Activated CD4-positive, alpha-beta memory T cell treated with anti-CD3 and anti-CD28 coated beads for 36 hours (primary cell): Measurements from ENCODE around the gene ADRM1. TPM values are rescaled to one million over a fixed set of nuclear protein-coding genes. Genes with fewer than 3 reads are reported as not detected.

ENCODE experiments used
- CTCF ChIA-PET: fragments of 350-600 bp; sonication (Branson Sonifier 250); formaldehyde crosslinking; loops from one replicate; lab custom pipeline; 2021; ENCODE audit warnings: antibody characterized with exemption, inconsistent platforms; lab: Charles Lee
- POLR2A ChIA-PET: fragments of 350-600 bp; sonication (Branson Sonifier 250); formaldehyde crosslinking; loops from one replicate; lab custom pipeline; 2021; ENCODE audit warnings: antibody characterized with exemption; lab: Charles Lee
- DNase-seq: peaks from one replicate; pipeline ENCODE4 v3.0.0-alpha.2; 2020
- H3K27ac Mint-ChIP-seq: one replicate; pipeline ENCODE4 v1.8.0; 2021; ENCODE audit warnings: mixed read lengths
- H3K27me3 Mint-ChIP-seq: one replicate; pipeline ENCODE4 v1.8.0; 2021; ENCODE audit warnings: mixed read lengths
- H3K36me3 Mint-ChIP-seq: one replicate; pipeline ENCODE4 v1.8.0; 2021; ENCODE audit warnings: mixed read lengths
- H3K4me1 Mint-ChIP-seq: one replicate; pipeline ENCODE4 v1.8.0; 2021; ENCODE audit warnings: low read depth, mixed read lengths
- H3K4me3 Mint-ChIP-seq: one replicate; pipeline ENCODE4 v1.8.0; 2021; ENCODE audit warnings: mild to moderate bottlenecking, mixed read lengths
- H3K9me3 Mint-ChIP-seq: one replicate; pipeline ENCODE4 v1.8.0; 2021; ENCODE audit warnings: mixed read lengths
- intact Hi-C: fragments of 100-400 bp; cut with micrococcal nuclease; formaldehyde crosslinking; loops from one replicate; pipeline ENCODE4 v1.15.1; 2023
- total RNA-seq, 2 experiments: library from RNA; stranded (reverse); gene quantifications; one replicate each; pipeline ENCODE4 v1.2.3, GENCODE V29; 2021

Gene ADRM1
- total RNA-seq, 2 experiments from 2014 or later: 98.6 to 101 TPM

DNA sequence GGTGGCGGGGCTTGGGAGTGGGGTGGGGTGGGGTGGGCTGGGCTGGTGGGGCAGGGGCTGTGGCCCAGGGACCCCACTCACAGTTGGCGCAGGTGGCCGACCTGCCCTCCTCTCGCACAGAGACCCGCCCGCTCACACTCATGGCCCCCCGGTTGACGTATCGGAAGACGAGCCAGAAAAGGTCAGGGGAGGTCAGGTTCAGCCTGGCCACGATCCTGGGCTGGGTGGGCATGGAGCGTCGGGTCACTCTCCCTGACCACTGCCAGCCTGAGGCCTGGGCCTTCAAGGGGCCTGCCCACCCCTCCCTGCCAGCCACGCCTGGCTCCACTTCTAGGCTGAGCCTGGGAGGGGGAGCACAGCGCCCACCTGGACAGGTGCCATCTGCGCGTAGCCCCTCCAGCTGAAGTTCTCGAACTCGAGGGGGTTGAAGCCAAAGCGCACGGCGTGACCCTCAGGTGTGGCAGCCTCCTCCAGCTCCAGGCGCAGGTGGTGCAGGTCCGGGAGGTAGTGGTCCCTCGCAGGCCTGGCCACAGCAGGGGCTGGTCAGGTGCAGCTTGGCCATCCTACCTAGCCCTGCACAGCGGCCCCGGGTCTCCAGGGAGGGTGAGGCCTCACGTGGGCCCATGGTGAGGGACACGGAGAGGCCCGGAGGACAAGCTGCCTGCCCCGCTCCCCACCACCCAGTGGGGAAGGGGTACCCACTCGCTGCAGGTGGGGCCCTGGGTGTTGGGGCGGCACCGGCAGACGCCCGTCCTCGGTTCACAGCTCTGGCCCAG is 31.2 kb downstream of the ADRM1 start:
- Mint-ChIP-seq H3K36me3 (no peaks in the 10 kb centered on the region), H3K27me3 (peaks cover 10% of the 10 kb centered on the region), H3K4me3 (no peak overlapping the region), H3K9me3 (no peaks in the 10 kb centered on the region), H3K4me1 (no peaks in the 10 kb centered on the region), H3K27ac (no peak overlapping the region)
- CTCF ChIA-PET: no interaction called here
- POLR2A ChIA-PET: no interaction called here
- intact Hi-C loops: no loop called here
- no peak for DNase-seq

DNA sequence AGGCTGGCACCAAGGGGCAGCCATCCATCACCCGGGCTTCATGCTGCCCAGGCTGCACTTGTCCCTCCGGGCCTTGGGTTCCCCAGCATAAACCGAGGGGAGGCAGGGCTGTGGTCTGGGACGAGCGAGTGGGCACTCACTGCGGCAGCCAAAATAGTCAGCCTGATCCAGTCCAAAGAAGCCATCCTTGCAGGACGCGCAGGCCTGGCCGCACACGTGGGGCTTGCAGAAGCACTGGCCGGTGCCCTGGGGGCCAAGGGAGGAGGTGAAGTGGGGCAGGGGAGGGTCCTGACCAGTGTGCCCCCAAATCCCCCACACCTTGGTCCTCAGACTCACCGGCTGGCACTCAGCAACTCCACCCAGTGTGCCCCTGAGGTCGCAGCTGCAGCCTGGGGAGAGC is 32.1 kb downstream of the ADRM1 start:
- no peaks in the 10 kb centered on the region for H3K4me1 Mint-ChIP-seq
- H3K4me3 Mint-ChIP-seq: no peak overlapping the region
- no peaks in the 10 kb centered on the region for H3K36me3 Mint-ChIP-seq
- DNase-seq: no peak
- CTCF ChIA-PET: no interaction called here
- H3K27ac Mint-ChIP-seq: no peak overlapping the region
- intact Hi-C loops: no loop called here
- POLR2A ChIA-PET: no interaction called here
- H3K9me3 Mint-ChIP-seq: no peaks in the 10 kb centered on the region
- H3K27me3 Mint-ChIP-seq: peaks cover 16% of the 10 kb centered on the region

DNA sequence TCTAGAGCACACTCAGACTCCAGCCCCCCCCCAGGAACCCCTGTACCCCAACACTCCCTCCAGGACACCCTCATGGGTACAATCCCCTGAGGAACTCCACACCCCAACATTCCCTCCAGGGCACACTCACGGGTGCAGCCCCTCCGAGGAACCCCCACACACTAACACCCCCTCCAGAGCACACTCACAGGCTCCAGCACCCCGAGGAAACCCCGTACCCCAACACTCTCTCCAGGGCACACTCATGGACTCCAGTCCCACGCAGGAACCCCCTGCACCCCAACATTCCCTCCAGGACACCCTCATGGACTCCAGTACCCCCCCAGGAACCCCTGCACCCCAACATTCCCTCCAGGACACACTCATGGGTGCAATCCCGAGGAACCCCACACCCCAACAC is 32.7 kb downstream of the ADRM1 start:
- ChIA-PET CTCF (no interaction called here), POLR2A (no interaction called here)
- no peak overlapping the region for H3K27ac Mint-ChIP-seq
- H3K4me1 Mint-ChIP-seq: no peaks in the 10 kb centered on the region
- H3K4me3 Mint-ChIP-seq: no peak overlapping the region
- intact Hi-C loops: no loop called here
- no peak for DNase-seq
- peaks cover 18% of the 10 kb centered on the region for H3K27me3 Mint-ChIP-seq
- H3K9me3 Mint-ChIP-seq: no peaks in the 10 kb centered on the region
- no peaks in the 10 kb centered on the region for H3K36me3 Mint-ChIP-seq

- Mint-ChIP-seq H3K9me3 (no peaks in the 10 kb centered on the region), H3K27me3 (peaks cover 18% of the 10 kb centered on the region), H3K4me3 (no peak overlapping the region), H3K27ac (no peak overlapping the region), H3K4me1 (no peaks in the 10 kb centered on the region), H3K36me3 (no peaks in the 10 kb centered on the region)
- POLR2A ChIA-PET: no interaction called here
- intact Hi-C loops: no loop called here
- DNase-seq: no peak
- CTCF ChIA-PET: no interaction called here
Observed at GRCh38 chr20:62336329-62336728, 33.5 kb downstream of the ADRM1 start.

- no peak for DNase-seq
- Mint-ChIP-seq H3K9me3 (no peaks in the 10 kb centered on the region), H3K36me3 (no peaks in the 10 kb centered on the region), H3K27me3 (peaks cover 18% of the 10 kb centered on the region), H3K27ac (no peak overlapping the region), H3K4me1 (no peaks in the 10 kb centered on the region), H3K4me3 (no peak overlapping the region)
- POLR2A ChIA-PET: no interaction called here
- CTCF ChIA-PET: no interaction called here
- intact Hi-C loops: no loop called here
Observed at GRCh38 chr20:62336775-62337557, 34.2 kb downstream of the ADRM1 start.

- POLR2A ChIA-PET: no interaction called here
- no peak for DNase-seq
Observed at GRCh38 chr20:62337558-62338293, 34.9 kb downstream of the ADRM1 start.

DNA sequence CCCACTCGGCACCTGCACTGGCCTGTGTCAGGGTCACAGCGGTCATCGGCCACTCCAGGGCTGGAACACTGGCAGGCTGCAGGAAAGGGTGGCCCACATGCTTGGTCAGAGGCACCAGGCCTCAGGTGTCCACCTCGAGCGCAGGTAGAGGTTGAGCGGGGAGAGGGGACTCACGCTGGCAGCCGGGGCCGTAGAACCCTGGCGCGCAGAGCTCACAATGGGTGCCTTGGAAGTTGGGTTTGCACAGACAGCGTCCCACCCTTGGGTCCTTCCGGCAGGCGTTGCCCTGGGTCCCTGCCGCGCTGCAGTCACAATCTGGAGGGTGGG is 35.5 kb downstream of the ADRM1 start:
- H3K9me3 Mint-ChIP-seq: no peaks in the 10 kb centered on the region
- DNase-seq: no peak
- peaks cover 18% of the 10 kb centered on the region for H3K27me3 Mint-ChIP-seq
- H3K4me1 Mint-ChIP-seq: no peaks in the 10 kb centered on the region
- no peak overlapping the region for H3K27ac Mint-ChIP-seq
- ChIA-PET POLR2A (no interaction called here), CTCF (no interaction called here)
- H3K4me3 Mint-ChIP-seq: no peak overlapping the region
- intact Hi-C loops: no loop called here
- H3K36me3 Mint-ChIP-seq: no peaks in the 10 kb centered on the region

More at GRCh38 chr20:62337558-62338293, 34.9 kb downstream of the ADRM1 start:
- intact Hi-C loops: no loop called here
- H3K9me3 Mint-ChIP-seq: no peaks in the 10 kb centered on the region
- no peaks in the 10 kb centered on the region for H3K36me3 Mint-ChIP-seq
- H3K27ac Mint-ChIP-seq: no peak overlapping the region
- H3K27me3 Mint-ChIP-seq: peaks cover 18% of the 10 kb centered on the region
- no peaks in the 10 kb centered on the region for H3K4me1 Mint-ChIP-seq
- CTCF ChIA-PET: no interaction called here
- H3K4me3 Mint-ChIP-seq: no peak overlapping the region

GRCh38 chr20:62339647-62340062 is 36.9 kb downstream of the ADRM1 start:
- intact Hi-C loops: no loop called here
- Mint-ChIP-seq H3K9me3 (no peaks in the 10 kb centered on the region), H3K4me3 (no peak overlapping the region), H3K27ac (no peak overlapping the region), H3K27me3 (peaks cover 18% of the 10 kb centered on the region), H3K4me1 (no peaks in the 10 kb centered on the region), H3K36me3 (no peaks in the 10 kb centered on the region)
- CTCF ChIA-PET: no interaction called here
- DNase-seq: no peak
- POLR2A ChIA-PET: no interaction called here

DNA sequence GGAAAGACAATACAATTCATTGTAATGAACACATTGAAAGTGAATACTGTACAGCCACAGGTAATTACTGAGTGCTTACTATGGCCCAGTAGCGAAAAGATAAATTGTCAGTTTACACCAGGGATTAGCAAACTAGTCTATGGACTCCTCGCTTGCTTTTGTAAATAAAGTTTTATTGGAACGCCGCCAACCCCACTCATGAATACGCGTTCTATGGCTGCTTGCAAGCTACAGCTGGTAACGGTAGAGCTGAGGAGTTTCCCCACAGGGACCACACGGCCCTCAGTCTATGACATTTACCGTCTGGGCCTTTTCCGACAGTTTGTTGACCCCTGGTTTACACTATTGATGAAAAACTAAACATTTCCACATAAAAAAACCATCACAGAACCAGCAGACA is 40.1 kb downstream of the ADRM1 start:
- CTCF ChIA-PET: no interaction called here
- no peaks in the 10 kb centered on the region for H3K4me1 Mint-ChIP-seq
- intact Hi-C loops: no loop called here
- no peaks in the 10 kb centered on the region for H3K36me3 Mint-ChIP-seq
- H3K27me3 Mint-ChIP-seq: peaks cover 9% of the 10 kb centered on the region
- POLR2A ChIA-PET: no interaction called here
- peaks cover 3% of the 10 kb centered on the region for H3K9me3 Mint-ChIP-seq
- DNase-seq: no peak
- no peak overlapping the region for H3K27ac Mint-ChIP-seq
- no peak overlapping the region for H3K4me3 Mint-ChIP-seq

DNA sequence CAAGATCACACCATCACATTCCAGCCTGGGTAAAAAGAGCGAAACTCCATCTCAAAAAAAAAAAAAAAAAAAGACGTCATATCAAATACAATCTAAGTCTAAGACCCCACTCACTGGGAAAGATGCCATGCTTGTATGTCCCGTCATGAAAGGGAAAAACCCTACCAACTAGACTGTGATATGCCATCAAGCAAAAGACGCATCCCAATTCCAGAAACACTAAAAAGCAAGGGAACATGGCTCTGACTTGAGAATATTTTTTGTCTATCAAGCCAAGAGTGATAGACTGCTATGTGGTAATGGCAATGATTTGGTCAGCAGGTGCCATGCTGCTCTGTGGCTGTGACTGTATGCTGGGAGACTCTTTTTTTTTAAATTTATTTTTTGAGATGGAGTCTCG is 41.3 kb downstream of the ADRM1 start:
- intact Hi-C loops: no loop called here
- no peak overlapping the region for H3K27ac Mint-ChIP-seq
- ChIA-PET POLR2A (no interaction called here), CTCF (no interaction called here)
- H3K27me3 Mint-ChIP-seq: peaks cover 7% of the 10 kb centered on the region
- no peak overlapping the region for H3K4me3 Mint-ChIP-seq
- no peak for DNase-seq
- no peaks in the 10 kb centered on the region for H3K36me3 Mint-ChIP-seq
- H3K9me3 Mint-ChIP-seq: peaks cover 9% of the 10 kb centered on the region
- no peaks in the 10 kb centered on the region for H3K4me1 Mint-ChIP-seq

DNA sequence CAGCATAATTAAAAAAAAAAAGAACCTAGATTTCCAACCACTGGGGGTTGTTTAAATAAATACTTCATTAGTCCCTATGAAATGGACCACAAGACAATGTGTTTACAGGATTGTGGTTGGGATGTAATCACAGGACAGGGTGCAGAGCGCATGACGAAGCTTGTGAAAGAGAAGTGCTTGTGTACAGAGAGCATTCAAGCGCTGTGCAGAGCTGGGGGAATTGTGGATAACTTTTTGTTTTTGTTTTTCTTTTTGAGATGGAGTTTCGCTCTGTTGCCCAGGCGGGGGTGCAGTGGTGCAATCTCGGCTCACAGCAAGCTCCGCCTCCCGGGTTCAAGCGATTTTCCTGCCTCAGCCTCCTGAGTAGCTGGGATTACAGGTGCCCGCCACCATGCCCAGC is 42.0 kb downstream of the ADRM1 start:
- intact Hi-C loops: no loop called here
- no peak for DNase-seq
- Mint-ChIP-seq H3K27ac (no peak overlapping the region), H3K4me3 (no peak overlapping the region), H3K4me1 (no peaks in the 10 kb centered on the region), H3K9me3 (peaks cover 11% of the 10 kb centered on the region), H3K27me3 (peaks cover 2% of the 10 kb centered on the region), H3K36me3 (no peaks in the 10 kb centered on the region)
- CTCF ChIA-PET: interaction anchor here (0.6 kb wide), 1 partner anchor 297 kb away, joined by 3 read pairs; the partner anchor contains the start of gene SLCO4A1
- POLR2A ChIA-PET: no interaction called here

GRCh38 chr20:62345681-62346370 is 43.0 kb downstream of the ADRM1 start:
- no peak for DNase-seq
- ChIA-PET POLR2A (no interaction called here), CTCF (no interaction called here)
- H3K4me1 Mint-ChIP-seq: no peaks in the 10 kb centered on the region
- intact Hi-C loops: no loop called here
- no peak overlapping the region for H3K4me3 Mint-ChIP-seq
- H3K9me3 Mint-ChIP-seq: peaks cover 11% of the 10 kb centered on the region
- H3K27ac Mint-ChIP-seq: no peak overlapping the region
- H3K36me3 Mint-ChIP-seq: no peaks in the 10 kb centered on the region
- no peaks in the 10 kb centered on the region for H3K27me3 Mint-ChIP-seq
